Bronchial smooth muscle cell (primary cell): ENCODE measurements around the gene HES5. TPM values are rescaled to one million over a fixed set of nuclear protein-coding genes. Genes with fewer than 3 reads are reported as not detected.

ENCODE experiments used
- total RNA-seq: library from RNA; depleted of rRNA; stranded (reverse); fragments of >200 nt; gene quantifications from 2 replicates; pipeline ENCODE4 v1.2.1, GENCODE V29; 2014

The HES5 gene
- not detected in 2 replicates for total RNA-seq

GRCh38 chr1:2529784-2530512 is at the start of gene HES5:
Gene HES5 (minus strand): TSS chr1:2530263. CDS start chr1:2530164, 99 bp downstream.

GRCh38 chr1:2556277-2556677 is 26.2 kb upstream of the HES5 start, which contains the start of gene TNFRSF14:
Gene TNFRSF14 (plus strand): TSS chr1:2556371. CDS start chr1:2556665, 294 bp downstream.

GRCh38 chr1:2525920-2526823 is 3.9 kb downstream of the HES5 start, which contains the start of gene PANK4:
Gene PANK4 (minus strand): TSS chr1:2526596. CDS start chr1:2526587, 9 bp downstream.

Other genes with a start within 250 kb of the HES5 start
- 9.9 and 12.1 TPM in 2 replicates for gene MORN1, start 138.7 kb downstream of the HES5 start, total RNA-seq
- gene RER1, start 138.4 kb downstream of the HES5 start, total RNA-seq: 73.9 and 89.9 TPM in 2 replicates
- 26.4 and 28.5 TPM in 2 replicates for gene PEX10, start 117.7 kb downstream of the HES5 start, total RNA-seq
- 0.16 and 0.43 TPM in 2 replicates for gene PLCH2, start 54.0 kb downstream of the HES5 start, total RNA-seq
- gene PANK4, start 3.7 kb downstream of the HES5 start, total RNA-seq: 14.7 and 16.1 TPM in 2 replicates
- 21.3 and 33.7 TPM in 2 replicates for gene TNFRSF14, start 26.1 kb upstream of the HES5 start, total RNA-seq
- gene PRXL2B, start 56.5 kb upstream of the HES5 start, total RNA-seq: 3.8 and 6.6 TPM in 2 replicates
- gene MMEL1, start 102.8 kb upstream of the HES5 start, total RNA-seq: 0.16 and 0.26 TPM in 2 replicates